Stimulated activated CD8-positive, alpha-beta memory T cell treated with anti-CD3 and anti-CD28 coated beads, Interleukin-15, amount 100 ng/mL, for 1 hour (primary cell): ENCODE results near the gene NTSR2.

Experiments used
- DNase-seq: peaks from one replicate; pipeline ENCODE4 v3.0.0-alpha.2; 2020; ENCODE audit warnings: low read depth

Gene NTSR2

GRCh38 chr2:11628675-11629074 is 41.3 kb downstream of the NTSR2 start:
- DNase-seq = no peak

GRCh38 chr2:11625671-11626070 is 44.3 kb downstream of the NTSR2 start:
- no peak for DNase-seq

GRCh38 chr2:11624893-11625292 is 45.1 kb downstream of the NTSR2 start:
- no peak for DNase-seq

GRCh38 chr2:11622611-11623010 is 47.4 kb downstream of the NTSR2 start:
- DNase-seq = no peak

- no peak for DNase-seq
Observed at GRCh38 chr2:11621410-11621809, 48.6 kb downstream of the NTSR2 start.

- DNase-seq = no peak
Observed at GRCh38 chr2:11618708-11619062, 51.3 kb downstream of the NTSR2 start.

- DNase-seq = no peak
Observed at GRCh38 chr2:11617984-11618707, 51.8 kb downstream of the NTSR2 start.

- no peak for DNase-seq
Observed at GRCh38 chr2:11617527-11617926, 52.5 kb downstream of the NTSR2 start.

GRCh38 chr2:11616851-11617415 is 53.1 kb downstream of the NTSR2 start:
- no peak for DNase-seq

- no peak for DNase-seq
Observed at GRCh38 chr2:11616097-11616687, 53.8 kb downstream of the NTSR2 start.

GRCh38 chr2:11615209-11615608 is 54.8 kb downstream of the NTSR2 start:
- no peak for DNase-seq

- DNase-seq = no peak
Observed at GRCh38 chr2:11613297-11613696, 56.7 kb downstream of the NTSR2 start.

- DNase-seq = no peak
Observed at GRCh38 chr2:11612553-11613215, 57.3 kb downstream of the NTSR2 start.

GRCh38 chr2:11611251-11611650 is 58.7 kb downstream of the NTSR2 start:
- DNase-seq = no peak

- no peak for DNase-seq
Observed at GRCh38 chr2:11610624-11611242, 59.3 kb downstream of the NTSR2 start.
